HepG2 (cell line): Measurements from ENCODE around the gene MAPK12. TPM values are rescaled to one million over a fixed set of nuclear protein-coding genes. Genes with fewer than 3 reads are reported as not detected.

Experiments
- AKAP8 ChIP-seq: sonication (generic); formaldehyde crosslinking; IDR thresholded peaks from 2 replicates; pipeline ENCODE4 v1.5.1; 2020; ENCODE audit warnings: mild to moderate bottlenecking, missing genetic modification reagents
- FLYWCH1 ChIP-seq: sonication (generic); formaldehyde crosslinking; IDR thresholded peaks from 2 replicates; pipeline ENCODE4 v1.8.1; 2023; ENCODE audit warnings: mild to moderate bottlenecking, missing genetic modification reagents
- FOSL1 ChIP-seq: sonication (generic); formaldehyde crosslinking; IDR thresholded peaks from 2 replicates; pipeline ENCODE4 v1.9.0; 2021; ENCODE audit warnings: missing genetic modification reagents, borderline replicate concordance
- GLI4 ChIP-seq: sonication (generic); formaldehyde crosslinking; IDR thresholded peaks from 2 replicates; pipeline ENCODE4 v1.5.1; 2020; ENCODE audit warnings: missing genetic modification reagents, mild to moderate bottlenecking, moderate library complexity, borderline replicate concordance
- HIVEP1 ChIP-seq: sonication (generic); formaldehyde crosslinking; IDR thresholded peaks from 2 replicates; pipeline ENCODE4 v1.4.0; 2020; ENCODE audit warnings: mild to moderate bottlenecking, missing genetic modification reagents
- HMGA1 ChIP-seq: sonication (generic); formaldehyde crosslinking; conservative IDR thresholded peaks from 2 replicates; pipeline ENCODE4 v1.4.0; 2020; ENCODE audit warnings: missing genetic modification reagents
- JUN ChIP-seq: sonication (generic); formaldehyde crosslinking; IDR thresholded peaks from 2 replicates; pipeline ENCODE4 v1.4.0; 2020; ENCODE audit warnings: mild to moderate bottlenecking, missing genetic modification reagents
- MEIS2 ChIP-seq: sonication (generic); formaldehyde crosslinking; IDR thresholded peaks from 2 replicates; pipeline ENCODE4 v1.9.0; 2021; ENCODE audit warnings: mild to moderate bottlenecking, missing genetic modification reagents
- NCOA5 ChIP-seq: sonication (generic); formaldehyde crosslinking; IDR thresholded peaks from 2 replicates; pipeline ENCODE4 v1.4.0; 2020; ENCODE audit warnings: missing genetic modification reagents
- NFKBIZ ChIP-seq: IDR thresholded peaks from 2 replicates; pipeline ENCODE4 v1.6.1; 2018; ENCODE audit warnings: missing genetic modification reagents, missing compliant biosample characterization
- NR3C1 ChIP-seq: sonication (generic); formaldehyde crosslinking; IDR thresholded peaks from 2 replicates; pipeline ENCODE4 v1.4.0; 2020; ENCODE audit warnings: missing genetic modification reagents
- PCBP1 ChIP-seq: fragments of 200-400 bp; formaldehyde crosslinking; IDR thresholded peaks from 2 replicates; pipeline ENCODE4 v1.6.1; 2017; ENCODE audit warnings: mild to moderate bottlenecking, low read depth, low read length, borderline replicate concordance
- POLR2AphosphoS5 ChIP-seq: IDR thresholded peaks from 2 replicates; pipeline ENCODE4 v1.6.1; 2012; ENCODE audit warnings: low read depth, low read length
- RFX3 ChIP-seq: IDR thresholded peaks from 2 replicates; pipeline ENCODE4 v1.6.1; 2016; ENCODE audit warnings: missing biosample characterization, missing genetic modification reagents
- ZKSCAN8 ChIP-seq: IDR thresholded peaks from 2 replicates; pipeline ENCODE4 v1.6.1; 2016; ENCODE audit warnings: borderline replicate concordance, missing genetic modification reagents, missing compliant biosample characterization
- ZNF256 ChIP-seq: sonication (generic); formaldehyde crosslinking; conservative IDR thresholded peaks from 2 replicates; pipeline ENCODE4 v1.4.0; 2020; ENCODE audit warnings: missing genetic modification reagents
- ZNF260 ChIP-seq: sonication (generic); formaldehyde crosslinking; IDR thresholded peaks from 2 replicates; pipeline ENCODE4 v1.4.0; 2020; ENCODE audit warnings: missing genetic modification reagents, low read depth, mild to moderate bottlenecking, borderline replicate concordance
- ZNF34 ChIP-seq: sonication (generic); formaldehyde crosslinking; IDR thresholded peaks from 2 replicates; pipeline ENCODE4 v1.4.0; 2020; ENCODE audit warnings: mild to moderate bottlenecking, missing genetic modification reagents, borderline replicate concordance
- ZNF550 ChIP-seq: sonication (generic); formaldehyde crosslinking; IDR thresholded peaks from 2 replicates; pipeline ENCODE4 v1.4.0; 2020; ENCODE audit warnings: mild to moderate bottlenecking, missing genetic modification reagents, borderline replicate concordance
- ZNF605 ChIP-seq: sonication (generic); formaldehyde crosslinking; IDR thresholded peaks from 2 replicates; pipeline ENCODE4 v1.8.0; 2022; ENCODE audit warnings: mild to moderate bottlenecking, missing genetic modification reagents
- ZNF670 ChIP-seq: sonication (generic); formaldehyde crosslinking; IDR thresholded peaks from 2 replicates; pipeline ENCODE4 v1.8.0; 2022; ENCODE audit warnings: mild to moderate bottlenecking, missing genetic modification reagents, borderline replicate concordance
- ZNF724P ChIP-seq: sonication (generic); formaldehyde crosslinking; IDR thresholded peaks from 2 replicates; pipeline ENCODE4 v1.8.0; 2022; ENCODE audit warnings: missing genetic modification reagents, borderline replicate concordance
- ZZZ3 ChIP-seq: sonication (generic); formaldehyde crosslinking; IDR thresholded peaks from 2 replicates; pipeline ENCODE4 v1.4.0; 2020; ENCODE audit warnings: missing genetic modification reagents, mild to moderate bottlenecking, borderline replicate concordance
- polyA plus RNA-seq, 8 experiments: library from polyadenylated mRNA; depleted of rRNA in 3 of 8; stranded (reverse) in 7 of 8; unstranded in 1 of 8; fragments of >200 nt; fragmentation: Illumina TruSeq in 4 of 8; extraction: Trizol in 4 of 8; gene quantifications; 2 replicates each; pipeline versions ENCODE4 v1.2.1 to v1.2.3, GENCODE V29; 2011 to 2016; ENCODE audit warnings: low read depth in 4 of 8, missing spikeins in 1 of 8, mixed read lengths in 1 of 8; ENCODE audit not compliant: insufficient read depth in 1 of 8
- total RNA-seq, 5 experiments: library from RNA; depleted of rRNA; stranded (reverse); fragments of >200 nt; fragmentation: Illumina TruSeq; extraction: Trizol; gene quantifications; 2 replicates each; pipeline ENCODE4 v1.2.3, GENCODE V29; 2016; ENCODE audit warnings: low read depth in 1 of 5
- TF ChIP-seq, protein P1 (sequence below): sonication (generic); formaldehyde crosslinking; IDR thresholded peaks from 2 replicates; pipeline ENCODE4 v1.5.0; 2020; ENCODE audit warnings: mild to moderate bottlenecking, missing genetic modification reagents
- TF ChIP-seq, protein P2 (sequence below): sonication (generic); formaldehyde crosslinking; IDR thresholded peaks from 2 replicates; pipeline ENCODE4 v1.5.0; 2020; ENCODE audit warnings: missing genetic modification reagents
- TF ChIP-seq, protein P3 (sequence below): sonication (generic); formaldehyde crosslinking; IDR thresholded peaks from 2 replicates; pipeline ENCODE4 v1.8.1; 2023; ENCODE audit warnings: missing genetic modification reagents, mild to moderate bottlenecking, borderline replicate concordance

MAPK12 gene
- total and polyA plus RNA-seq, 2 of the 13 experiments (the other 11 are each of a cell fraction or from before 2014, with no cell fraction given): 22.2 to 23.3 TPM

DNA sequence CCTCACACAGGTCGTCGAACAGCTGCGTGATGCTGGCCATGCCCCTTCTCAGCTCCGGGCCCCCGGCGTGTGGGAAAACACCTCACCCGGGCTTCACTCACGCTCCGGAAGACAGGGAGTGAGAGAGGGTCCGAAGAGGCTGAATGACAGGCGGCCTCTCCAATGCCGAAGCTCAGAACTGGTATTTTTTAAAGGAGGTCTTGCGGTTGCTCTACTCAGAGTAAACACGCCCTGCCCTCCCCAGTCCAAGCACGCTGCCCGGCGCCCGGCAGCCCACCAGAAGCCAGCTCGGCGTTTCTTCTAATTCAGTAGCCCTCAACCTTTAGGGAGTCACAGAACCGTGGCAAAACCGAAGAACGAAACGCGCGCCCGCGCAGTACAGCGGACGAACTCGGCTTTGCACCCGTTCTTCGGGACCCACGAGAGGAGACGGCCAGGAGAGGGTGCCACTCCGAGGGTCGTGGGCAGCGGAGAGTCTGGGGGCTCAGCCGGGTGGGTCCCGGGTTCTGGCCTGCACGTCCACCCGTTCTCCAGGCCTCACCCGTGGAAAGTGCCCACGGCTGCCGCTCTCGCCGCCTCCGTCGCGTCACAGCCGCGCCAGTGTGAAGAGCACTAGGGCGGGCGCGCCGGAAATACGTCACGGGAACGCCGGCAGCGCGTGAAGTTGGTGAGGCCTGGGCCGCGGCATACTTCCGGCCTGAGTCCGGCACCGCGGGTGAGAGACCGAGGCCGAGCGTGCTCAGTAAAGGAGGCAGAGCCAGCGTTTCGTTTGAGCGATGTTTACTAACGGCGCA is 16.9 kb downstream of the MAPK12 start, which contains the start of gene TUBGCP6 (continued):
- TF ChIP-seq, protein P1, sequence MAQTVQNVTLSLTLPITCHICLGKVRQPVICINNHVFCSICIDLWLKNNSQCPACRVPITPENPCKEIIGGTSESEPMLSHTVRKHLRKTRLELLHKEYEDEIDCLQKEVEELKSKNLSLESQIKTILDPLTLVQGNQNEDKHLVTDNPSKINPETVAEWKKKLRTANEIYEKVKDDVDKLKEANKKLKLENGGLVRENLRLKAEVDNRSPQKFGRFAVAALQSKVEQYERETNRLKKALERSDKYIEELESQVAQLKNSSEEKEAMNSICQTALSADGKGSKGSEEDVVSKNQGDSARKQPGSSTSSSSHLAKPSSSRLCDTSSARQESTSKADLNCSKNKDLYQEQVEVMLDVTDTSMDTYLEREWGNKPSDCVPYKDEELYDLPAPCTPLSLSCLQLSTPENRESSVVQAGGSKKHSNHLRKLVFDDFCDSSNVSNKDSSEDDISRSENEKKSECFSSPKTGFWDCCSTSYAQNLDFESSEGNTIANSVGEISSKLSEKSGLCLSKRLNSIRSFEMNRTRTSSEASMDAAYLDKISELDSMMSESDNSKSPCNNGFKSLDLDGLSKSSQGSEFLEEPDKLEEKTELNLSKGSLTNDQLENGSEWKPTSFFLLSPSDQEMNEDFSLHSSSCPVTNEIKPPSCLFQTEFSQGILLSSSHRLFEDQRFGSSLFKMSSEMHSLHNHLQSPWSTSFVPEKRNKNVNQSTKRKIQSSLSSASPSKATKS (CRISPR knock-in tag): no peak
- TF ChIP-seq ZNF670 (CRISPR knock-in tag) (no peak; the same call in 1 of the 2 replicates), AKAP8 (CRISPR knock-in tag) (0 out of 2 replicates have a peak, but pooled peaks have one; percentile 72), ZNF260 (CRISPR knock-in tag) (0 out of 2 replicates have a peak, but pooled peaks have one; percentile 57), ZNF256 (peak; percentile 30; the same call in 1 of the 2 replicates), FOSL1 (no peak), FLYWCH1 (CRISPR knock-in tag) (no peak), ZZZ3 (peak; percentile 91; the same call in 1 of the 2 replicates), MEIS2 (peak; percentile 85; the same call in 1 of the 2 replicates), POLR2AphosphoS5 (peak; percentile 85), HMGA1 (no peak), RFX3 (CRISPR knock-in tag) (no peak), ZNF605 (CRISPR knock-in tag) (no peak), NFKBIZ (CRISPR knock-in tag) (0 out of 2 replicates have a peak, but pooled peaks have one; percentile 84), JUN (CRISPR knock-in tag) (peak; percentile 74; the same call in 1 of the 2 replicates), PCBP1 (0 out of 2 replicates have a peak, but pooled peaks have one; percentile 25), NR3C1 (CRISPR knock-in tag) (no peak), NCOA5 (CRISPR knock-in tag) (no peak), ZNF724P (CRISPR knock-in tag) (no peak; the same call in 1 of the 2 replicates), ZNF34 (CRISPR knock-in tag) (peak; percentile 48; the same call in 1 of the 2 replicates), HIVEP1 (CRISPR knock-in tag) (peak; percentile 90), ZKSCAN8 (CRISPR knock-in tag) (peak; percentile 86; the same call in 1 of the 2 replicates), GLI4 (no peak), ZNF550 (CRISPR knock-in tag) (0 out of 2 replicates have a peak, but pooled peaks have one; percentile 53)
- TF ChIP-seq, protein P2, sequence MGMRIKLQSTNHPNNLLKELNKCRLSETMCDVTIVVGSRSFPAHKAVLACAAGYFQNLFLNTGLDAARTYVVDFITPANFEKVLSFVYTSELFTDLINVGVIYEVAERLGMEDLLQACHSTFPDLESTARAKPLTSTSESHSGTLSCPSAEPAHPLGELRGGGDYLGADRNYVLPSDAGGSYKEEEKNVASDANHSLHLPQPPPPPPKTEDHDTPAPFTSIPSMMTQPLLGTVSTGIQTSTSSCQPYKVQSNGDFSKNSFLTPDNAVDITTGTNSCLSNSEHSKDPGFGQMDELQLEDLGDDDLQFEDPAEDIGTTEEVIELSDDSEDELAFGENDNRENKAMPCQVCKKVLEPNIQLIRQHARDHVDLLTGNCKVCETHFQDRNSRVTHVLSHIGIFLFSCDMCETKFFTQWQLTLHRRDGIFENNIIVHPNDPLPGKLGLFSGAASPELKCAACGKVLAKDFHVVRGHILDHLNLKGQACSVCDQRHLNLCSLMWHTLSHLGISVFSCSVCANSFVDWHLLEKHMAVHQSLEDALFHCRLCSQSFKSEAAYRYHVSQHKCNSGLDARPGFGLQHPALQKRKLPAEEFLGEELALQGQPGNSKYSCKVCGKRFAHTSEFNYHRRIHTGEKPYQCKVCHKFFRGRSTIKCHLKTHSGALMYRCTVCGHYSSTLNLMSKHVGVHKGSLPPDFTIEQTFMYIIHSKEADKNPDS (CRISPR knock-in tag): no peak; the same call in 1 of the 2 replicates
- TF ChIP-seq, protein P3, sequence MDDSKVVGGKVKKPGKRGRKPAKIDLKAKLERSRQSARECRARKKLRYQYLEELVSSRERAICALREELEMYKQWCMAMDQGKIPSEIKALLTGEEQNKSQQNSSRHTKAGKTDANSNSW: peak; percentile 81; the same call in 1 of the 2 replicates
